Activated CD4-positive, alpha-beta T cell treated with anti-CD3 and anti-CD28 coated beads, Interleukin-2, amount 50 U/mL, for 16 hours (primary cell): ENCODE results near the gene TMA16.
"Not testable (repeated sequence)": the region's sequence is repeated elsewhere in the genome, so short reads cannot be mapped to it uniquely, and the experiment has no call there.

Source experiments
- DNase-seq: peaks from one replicate; pipeline ENCODE4 v3.0.0-alpha.2; 2020

TMA16 gene

DNA sequence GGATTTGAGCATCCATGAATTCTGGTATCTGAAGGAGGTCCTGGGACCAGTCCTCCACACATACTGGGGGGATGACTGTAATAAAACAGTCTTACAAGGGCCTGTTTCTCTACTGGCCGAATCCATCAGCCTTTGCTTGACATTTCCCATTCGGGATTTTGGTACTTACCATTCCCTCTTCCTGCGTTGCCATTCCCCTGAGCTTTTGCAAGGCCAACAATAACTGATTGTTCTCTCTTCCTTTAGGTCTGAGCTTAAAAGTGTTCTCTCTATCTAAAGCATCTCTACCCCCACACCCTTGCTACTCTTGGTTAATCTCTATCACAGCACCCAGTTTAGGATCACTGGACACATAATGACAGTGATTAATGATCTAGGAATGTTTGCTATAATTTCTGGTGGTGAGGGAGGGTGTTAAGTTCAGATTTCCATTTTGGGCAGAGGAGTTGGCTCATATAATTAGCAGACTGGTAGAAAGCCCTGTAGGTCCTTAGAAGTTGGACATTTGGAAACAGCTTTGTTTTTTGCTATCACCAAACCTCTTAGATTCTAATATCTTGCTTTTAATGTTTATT, 29.4 kb downstream of the TMA16 start:
- no peak for DNase-seq

DNA sequence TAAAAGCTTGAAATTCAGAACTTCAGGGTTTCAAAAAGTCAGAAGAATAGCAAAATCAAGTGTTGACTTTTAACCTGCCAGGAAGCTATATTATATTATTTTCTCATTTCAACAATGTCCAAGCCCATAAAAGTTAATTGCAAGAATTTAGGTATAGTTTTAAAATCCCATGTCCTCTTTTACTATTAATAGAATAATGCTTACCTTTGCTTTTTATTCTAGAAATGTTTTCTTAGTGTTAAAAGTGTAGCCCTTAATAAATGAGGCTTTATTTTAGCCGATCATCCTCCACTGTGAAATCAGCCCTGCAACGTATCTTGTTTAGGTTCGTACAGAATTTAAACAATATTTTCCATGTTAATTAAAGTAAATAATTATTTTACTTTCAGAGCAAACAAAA, 31.5 kb downstream of the TMA16 start:
- no peak for DNase-seq

DNA sequence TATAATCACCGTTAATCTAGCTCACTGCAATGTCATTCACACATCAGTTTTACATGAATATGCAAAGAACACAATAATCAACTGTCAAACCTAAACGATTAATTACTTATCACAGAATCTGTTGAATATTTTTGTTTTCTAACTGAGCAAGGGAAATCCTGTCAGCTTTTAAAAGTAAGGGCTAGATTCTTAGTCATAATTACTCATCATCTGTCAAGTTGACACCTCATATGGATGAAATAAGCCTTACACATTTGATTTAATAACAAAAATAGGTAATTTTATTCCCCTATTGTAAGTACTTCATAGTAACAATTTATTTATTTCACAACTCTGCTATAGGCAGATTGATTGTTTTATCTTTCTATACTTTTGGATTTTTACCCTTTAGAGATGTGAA, 32.7 kb downstream of the TMA16 start:
- DNase-seq: no peak

DNA sequence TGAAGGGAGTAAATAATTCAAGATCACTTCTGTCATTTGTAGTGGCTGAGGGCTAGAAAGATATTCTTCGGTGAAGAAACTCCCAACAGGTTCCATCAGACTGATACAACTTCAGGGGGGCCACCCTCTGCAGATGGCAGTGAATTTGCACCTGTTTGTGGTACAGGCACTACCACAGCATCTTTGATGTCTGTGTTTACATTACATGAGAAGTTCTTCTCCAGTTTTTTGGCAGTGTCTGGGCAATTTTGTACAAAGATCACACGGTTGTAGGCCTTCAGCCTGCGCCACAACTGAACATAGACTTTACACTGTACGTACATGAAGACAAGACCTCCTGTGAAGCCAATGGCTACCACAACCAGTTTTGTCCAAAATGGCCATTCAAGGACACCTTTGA, 34.2 kb downstream of the TMA16 start:
- no peak for DNase-seq

DNA sequence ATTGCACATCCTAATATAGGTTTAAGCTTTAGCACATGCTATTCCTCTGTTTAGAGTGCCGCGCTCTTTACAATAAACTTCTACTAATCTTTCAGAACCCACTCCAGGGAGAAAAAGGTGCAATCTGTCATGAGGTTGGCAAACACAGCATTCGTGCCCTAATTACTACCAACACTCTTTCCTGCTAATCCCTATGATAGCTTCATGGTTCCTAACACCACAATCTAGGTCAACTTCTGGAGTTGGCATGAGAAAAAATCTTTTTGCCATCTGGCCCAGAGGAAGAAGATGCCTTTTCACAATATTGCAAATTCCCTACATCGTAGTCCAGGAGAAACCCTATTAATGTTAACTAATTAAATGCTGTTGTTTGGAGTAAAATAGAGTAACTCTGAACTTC, 39.6 kb downstream of the TMA16 start:
- no peak for DNase-seq

DNA sequence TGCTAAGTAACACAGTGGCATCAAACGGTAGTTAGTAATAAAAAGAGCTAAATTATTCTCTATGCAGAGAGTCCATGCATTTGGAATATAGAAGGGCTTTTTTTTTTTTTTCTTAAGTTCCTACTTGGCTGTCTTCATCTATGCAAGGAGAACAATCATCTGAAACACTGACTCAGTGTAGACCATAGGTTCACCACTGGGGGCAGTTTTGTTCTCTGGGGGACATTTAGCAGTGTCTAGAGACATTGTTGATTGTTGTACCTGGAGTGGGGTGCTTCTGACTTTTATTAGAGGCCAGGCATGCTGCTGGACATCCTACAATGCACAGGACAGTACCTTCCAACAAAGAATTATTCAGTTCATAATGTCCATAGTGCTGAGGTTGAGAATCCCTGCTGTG, 41.2 kb downstream of the TMA16 start:
- no peak for DNase-seq

DNA sequence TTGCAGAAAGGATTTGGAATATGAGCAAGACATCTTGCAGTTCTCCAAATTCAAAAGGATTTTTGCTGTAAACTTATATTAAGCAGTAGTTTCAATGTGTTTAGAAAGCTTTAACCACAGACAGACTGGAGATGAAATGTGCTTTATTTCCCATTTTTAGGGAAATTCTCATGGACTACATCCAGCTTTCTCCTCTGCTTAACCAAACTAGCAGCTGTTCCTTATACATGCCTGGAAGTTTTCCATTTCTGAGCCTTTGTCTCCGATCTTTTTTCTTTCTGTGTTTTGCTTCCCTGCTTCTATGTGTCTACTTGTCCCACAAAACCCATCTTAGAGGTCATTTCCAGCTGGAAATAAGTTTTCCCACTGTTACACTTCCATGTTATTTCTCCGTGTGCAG, 41.6 kb downstream of the TMA16 start:
- no peak for DNase-seq

DNA sequence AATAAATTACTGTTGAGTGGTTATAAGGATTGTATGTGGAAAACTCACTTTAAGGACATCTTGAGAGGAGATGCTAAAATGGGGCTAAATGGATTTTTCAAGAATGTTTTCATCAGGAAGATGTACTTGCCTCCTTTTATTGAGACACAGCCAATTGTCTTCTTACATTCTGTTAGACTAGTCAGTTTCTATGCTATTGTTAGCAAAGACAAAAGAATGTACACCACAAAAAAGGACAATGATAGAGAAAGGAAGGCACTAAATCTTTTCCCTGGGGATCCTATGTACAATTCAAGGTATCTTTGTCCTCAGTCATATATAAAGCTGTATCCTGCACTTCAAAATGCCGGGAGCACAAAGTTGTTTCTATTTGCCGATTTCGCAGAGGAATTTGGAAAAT, 42.6 kb downstream of the TMA16 start:
- DNase-seq: no peak

DNA sequence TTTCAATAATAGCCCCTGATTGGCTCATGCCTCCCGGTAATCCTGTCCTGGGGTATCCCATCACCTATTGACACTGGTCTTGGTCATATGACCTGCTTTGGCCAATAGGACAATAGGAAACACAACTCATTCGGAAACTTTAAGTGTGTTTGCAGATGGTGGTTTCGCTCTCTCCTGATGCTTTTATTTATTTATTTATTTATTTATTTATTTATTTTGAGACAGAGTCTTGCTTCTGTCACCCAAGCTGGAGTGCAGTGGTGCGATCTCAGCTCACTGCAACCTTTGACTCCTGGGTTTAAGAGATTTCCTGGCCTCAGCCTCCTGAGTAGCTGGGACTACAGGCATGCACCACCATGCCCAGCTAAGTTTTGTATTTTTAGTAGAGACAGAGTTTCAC, 44.3 kb downstream of the TMA16 start:
- DNase-seq: not testable (repeated sequence)

DNA sequence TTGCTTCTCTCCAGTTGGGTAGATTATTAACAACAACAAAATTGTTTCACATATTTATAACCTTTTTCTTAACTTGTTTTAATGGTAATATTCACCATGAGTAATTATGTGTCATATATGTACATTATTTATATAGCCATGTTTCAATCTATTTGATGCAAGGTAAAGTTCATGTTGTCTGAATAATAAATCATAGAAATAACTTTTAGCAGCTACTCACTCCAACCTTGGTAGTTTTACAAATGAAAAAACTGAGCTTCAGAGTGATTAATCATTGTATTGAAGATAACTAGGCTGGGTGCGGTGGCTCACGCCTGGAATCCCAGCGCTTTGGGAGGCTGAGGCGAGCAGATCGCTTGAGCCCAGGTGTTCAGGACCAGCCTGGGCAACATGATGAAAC, 46.0 kb downstream of the TMA16 start:
- no peak for DNase-seq

DNA sequence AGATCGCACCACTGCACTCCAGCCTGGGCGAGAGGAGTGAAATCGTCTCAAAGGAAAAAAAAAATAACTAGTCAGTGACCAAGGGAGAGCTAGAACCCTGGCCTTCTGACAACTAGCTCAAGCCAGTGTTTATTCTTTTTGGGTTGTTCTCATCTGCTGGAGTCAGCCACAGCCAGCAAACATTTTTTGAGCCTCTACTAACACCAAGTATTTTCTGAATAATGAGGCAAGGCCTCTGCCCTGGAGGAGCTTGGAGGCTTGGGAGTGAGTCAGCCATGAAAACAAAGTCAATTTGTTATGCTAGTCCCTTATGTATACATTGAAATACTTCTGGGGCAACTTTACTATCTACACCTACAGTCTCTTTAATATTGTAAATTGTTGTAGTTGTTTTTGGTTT, 46.5 kb downstream of the TMA16 start:
- DNase-seq: no peak

DNA sequence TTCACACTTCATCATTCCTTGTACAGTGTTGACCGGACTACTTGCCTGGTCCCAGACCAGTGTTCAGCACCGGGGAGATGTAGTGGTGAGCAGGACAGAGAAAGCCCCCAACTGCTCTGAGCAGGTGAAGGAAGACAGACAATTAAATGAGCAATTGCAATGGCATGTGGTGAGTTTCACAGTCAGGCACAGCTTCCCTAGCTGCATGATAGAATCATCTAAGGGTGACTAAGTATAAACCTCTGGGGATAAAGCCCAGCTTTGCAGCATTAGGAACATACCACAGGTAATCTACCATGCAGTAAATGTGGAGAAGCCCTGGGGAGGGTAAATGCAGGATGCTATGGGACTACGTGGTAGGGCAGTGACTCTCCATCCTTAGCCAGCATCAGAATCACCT, 47.8 kb downstream of the TMA16 start:
- no peak for DNase-seq

DNA sequence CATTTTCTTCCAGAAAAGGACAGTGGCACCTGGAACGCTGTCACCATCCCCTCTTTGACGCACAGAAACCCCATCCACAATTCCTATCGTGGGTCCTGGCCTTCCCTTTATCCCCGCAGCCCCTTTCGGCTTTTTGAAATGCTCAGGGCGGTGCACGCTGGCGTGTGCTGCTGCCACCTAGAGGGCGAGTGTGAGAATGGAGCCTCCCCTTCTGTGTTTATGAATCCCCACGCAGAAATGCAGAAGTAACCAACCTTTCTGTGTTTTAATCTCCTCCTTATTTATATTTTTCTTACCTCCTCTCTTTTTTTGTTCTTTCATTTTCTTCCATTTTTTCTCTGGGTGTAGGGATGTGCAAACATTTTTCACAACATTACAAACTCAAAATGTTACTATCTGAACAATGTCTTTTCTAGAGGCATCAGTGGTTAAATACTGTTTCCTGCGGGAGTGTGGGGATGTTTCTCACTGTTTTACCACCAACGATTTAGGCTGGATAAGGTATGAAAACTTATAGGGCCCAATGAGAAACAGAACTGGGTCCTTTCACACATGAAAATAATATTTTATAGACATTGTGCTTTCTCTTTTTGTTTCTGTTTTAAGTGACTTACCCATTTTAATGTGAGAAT, 50.0 kb downstream of the TMA16 start:
- peak; percentile 63 for DNase-seq

DNA sequence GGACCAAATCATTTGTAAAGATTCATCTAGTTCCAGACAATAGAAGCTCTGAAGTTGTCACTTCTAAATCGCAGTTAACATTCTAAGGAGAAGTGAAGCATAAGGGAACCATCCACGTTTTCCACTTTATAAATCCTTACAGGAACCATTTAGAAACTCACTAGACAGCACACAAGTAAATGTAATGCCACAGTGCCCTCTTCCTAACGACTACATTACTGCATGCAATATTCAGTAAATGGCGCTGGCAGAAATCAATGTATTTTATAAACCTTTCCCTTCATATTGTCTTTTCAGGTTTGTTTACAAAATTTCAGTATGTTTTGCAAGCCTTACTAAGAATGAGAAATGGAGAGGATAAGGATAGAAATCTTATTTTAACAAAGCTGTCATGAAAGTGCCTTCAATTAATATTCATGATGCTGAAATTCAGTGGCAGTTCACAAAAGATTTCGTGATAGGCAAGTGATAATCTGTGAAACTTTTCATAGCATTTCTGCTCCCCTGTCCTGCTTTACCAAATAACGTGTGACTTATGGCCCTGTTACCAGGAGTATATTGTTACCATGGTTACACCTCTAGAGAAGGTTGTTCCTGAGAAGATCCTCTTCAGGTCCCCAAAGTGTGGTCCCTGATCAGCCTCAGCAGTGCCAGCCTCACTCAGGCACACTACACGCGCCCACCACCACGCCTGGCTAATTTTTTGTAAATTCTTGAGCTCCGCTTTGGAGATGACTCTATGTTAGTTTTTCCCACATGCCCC, 54.2 kb downstream of the TMA16 start:
- peak; percentile 37 for DNase-seq

DNA sequence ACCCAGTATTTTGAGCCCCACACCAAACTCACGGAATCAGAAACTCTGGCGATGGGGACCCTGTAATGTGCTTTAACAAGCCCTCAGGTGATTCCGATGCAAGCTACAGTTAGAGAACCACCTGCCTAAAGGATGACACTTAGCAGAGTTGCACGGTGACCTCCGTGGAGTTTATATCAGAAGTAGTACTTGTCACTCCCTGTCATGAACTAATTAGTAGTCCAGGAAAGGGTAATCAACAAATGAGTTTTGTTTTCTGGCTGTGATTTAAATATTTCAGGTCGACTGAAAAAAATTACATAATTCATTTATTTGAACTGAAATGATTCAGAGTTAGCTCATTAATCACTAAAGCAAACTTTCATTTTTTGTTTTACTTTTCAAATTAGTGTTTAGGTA, 56.4 kb downstream of the TMA16 start:
- DNase-seq: no peak

DNA sequence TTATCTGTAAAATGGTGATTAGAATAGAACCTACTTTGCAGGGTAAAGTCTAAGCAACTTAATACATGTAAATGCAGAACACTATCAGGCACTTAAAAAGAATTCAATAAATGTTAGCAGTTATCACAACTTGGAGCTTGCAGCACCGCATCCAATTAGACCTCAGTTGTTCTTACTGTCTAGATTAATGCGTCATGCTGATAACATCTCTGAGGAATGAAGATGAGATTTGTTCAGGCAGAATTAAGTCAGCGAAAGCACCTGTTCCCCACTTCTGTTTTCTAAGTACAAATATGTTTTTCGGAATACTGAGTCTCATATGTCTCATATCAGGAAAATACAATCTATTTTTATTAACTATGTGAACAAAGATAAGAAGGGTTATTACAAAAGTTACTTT, 58.7 kb downstream of the TMA16 start:
- no peak for DNase-seq

DNA sequence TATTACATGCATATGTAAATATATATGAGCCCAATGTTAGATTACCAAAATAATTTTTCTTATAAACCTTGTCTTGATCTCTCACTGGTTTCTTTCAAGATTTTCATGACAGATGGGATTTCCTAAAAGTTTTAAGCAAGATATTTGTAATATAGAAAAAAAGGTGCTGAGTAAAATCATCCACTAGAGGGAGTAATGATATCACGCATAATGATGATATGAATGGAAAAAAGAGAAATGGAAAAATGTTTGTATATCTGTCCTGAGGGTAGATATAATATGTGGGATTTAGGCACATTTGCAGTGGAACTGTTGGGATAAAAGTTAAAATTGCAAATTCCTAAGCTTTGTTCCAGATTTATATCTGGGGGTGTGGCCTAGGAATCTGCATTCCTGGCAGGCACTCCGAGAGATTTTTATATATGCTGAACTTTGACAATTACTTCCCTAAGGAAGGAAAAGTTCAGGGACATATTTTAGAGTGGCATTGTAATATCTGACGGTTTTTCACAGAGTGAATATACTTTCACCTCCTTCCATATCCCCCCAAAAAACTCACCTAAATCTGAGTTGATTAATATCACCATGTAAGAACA, 60.5 kb downstream of the TMA16 start:
- DNase-seq: peak; percentile 19

DNA sequence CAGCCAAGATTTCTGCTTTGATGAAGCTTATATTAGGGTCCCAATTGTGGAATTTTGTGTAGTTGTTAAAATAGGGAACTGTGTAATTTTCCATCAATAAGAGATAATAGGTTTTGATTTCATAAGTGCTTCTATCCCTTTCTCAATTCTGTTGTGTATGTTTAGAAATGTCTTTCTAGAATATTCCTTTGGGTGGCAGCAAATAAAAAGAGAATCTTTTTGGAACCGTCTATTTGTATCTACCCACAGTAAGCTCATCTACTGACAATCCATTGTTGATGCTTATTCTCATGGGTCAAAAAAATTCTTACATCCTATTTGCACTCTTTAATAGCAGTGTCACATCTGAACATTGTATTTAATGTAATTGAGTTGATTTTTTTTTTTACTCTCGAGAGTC, 61.7 kb downstream of the TMA16 start:
- no peak for DNase-seq

DNA sequence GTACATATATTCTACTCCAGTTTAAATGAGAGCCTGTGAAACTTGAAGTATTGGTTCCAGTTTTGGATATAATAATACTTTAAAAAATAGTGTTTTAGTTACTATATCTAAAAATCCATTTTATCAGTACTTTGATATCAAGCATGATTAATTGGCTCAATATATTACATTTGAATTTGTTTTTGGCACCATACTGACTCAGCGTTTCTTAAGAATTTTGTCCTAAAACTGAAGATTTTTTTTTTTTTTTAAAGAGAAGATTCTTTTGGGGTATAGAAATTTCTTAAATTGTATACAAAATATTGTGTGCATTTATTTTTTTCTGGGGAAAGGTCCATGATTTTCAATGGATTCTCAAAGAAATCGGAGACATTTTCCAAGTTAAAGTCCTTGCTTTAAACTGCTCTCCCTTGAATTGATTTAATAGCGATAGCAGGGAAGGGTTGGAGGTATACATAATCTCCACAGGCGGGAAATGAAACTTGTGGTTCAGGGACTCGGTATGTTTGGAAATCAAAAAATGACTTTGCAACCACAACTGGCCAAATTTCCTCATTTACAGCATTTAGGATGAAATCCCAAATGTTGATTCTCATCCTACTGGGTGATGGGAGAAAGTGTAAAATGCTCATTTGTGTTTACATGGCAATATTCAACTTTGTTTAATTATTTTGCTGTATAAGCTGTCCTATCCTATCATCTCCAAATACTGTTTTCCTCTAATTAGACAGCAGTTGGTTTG, 62.3 kb downstream of the TMA16 start:
- no peak for DNase-seq

DNA sequence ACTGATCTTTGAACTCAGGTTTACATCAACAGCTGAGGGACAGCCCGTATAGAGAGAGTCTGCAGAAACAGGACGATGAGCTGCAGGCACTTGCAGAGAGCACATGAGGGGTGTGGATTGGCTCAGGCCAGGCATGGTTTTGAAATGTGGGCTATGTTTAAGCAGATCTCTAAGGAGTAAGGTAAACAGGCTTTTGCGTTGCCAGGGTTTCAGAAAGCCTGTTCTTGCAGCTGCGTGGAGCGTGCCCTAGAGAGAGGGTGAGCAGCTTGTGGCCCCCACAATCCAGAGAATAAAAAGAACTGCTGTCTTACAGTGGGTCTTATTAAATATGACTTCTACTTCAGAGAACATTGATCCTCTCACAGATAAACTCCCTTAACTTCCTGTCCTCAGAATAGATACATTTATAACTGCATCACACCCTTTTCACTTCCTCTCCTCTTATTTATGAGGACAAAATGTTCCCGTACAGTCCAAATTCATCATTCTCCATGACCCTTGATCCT, 64.1 kb downstream of the TMA16 start:
- DNase-seq: no peak

DNA sequence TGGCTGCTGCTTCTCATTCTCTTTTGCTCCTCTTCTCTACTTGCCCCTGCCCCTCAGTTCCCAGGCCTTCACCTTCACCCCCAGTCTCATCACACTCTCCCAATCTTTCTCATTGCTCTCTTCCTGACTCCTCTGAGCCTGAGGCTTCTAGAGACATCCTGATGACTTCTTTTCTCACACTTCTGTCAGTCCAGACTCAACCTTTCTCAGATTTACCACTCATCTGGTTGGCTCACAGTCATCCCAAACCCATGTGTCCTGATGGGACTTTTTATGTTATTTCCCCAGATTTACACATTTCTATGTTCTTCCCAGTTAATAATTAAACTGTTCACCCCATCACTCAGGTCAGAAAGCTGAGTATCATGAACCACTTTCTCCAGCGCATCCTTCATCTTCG, 68.0 kb downstream of the TMA16 start:
- no peak for DNase-seq

DNA sequence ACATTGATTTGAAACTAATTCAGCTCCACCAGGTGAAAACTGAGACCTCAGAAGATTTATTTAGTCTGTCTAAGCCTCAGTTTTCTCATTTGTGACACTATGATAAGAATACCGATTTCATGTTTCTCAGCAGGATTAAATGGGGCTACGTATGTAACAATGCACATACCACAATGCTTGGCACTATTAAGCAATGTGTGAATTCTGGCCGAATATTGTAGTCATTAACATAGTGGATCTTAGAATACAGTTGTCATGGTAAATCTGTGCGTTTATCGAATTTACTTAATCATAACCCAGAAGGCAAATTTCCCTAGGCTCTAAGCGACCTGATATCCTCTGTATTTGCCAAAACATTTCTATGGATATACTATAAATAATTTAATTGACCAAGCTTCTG, 69.1 kb downstream of the TMA16 start:
- DNase-seq: no peak

DNA sequence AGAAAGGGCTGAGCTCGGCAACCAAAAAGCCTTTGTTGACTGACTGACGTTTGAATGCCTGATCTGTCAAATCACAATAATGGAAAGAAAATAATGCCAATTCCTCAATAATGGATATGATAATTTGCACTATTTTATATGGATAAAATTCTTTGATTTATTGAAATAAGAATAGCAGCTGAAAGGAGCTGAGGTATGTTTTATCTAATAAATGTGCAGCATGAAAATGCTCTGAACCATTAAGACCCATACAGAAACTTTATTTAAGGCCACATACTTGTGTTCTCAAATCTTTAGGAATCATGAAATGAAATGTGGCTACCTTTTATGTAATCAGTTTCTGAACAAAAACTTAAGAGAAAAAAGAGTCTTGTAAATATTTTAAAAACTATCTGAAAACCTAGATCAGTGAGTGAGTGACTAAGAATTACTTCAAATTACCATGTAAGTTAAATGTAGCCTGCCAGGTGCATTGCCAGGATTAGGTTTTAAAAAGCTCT, 69.8 kb downstream of the TMA16 start:
- DNase-seq: no peak
